AG10803 (cell line): ENCODE data around the gene USP50.
"Not testable (repeated sequence)": the region's sequence is repeated elsewhere in the genome, so short reads cannot be mapped to it uniquely, and the experiment has no call there.

Experiments used
- DNase-seq: peaks from one replicate; pipeline ENCODE4 v3.0.0; 2010; ENCODE audit warnings: low read depth
- H3K4me3 ChIP-seq: 2 replicates; pipeline ENCODE4 v1.5.1; 2011; ENCODE audit warnings: mild to moderate bottlenecking, low read length, control low read depth
- TF ChIP-seq, protein P1 (sequence below): conservative IDR thresholded peaks from 2 replicates; pipeline ENCODE4 v1.5.1; 2011; ENCODE audit warnings: mild to moderate bottlenecking, low read length, control low read depth, inconsistent platforms

Gene USP50

DNA sequence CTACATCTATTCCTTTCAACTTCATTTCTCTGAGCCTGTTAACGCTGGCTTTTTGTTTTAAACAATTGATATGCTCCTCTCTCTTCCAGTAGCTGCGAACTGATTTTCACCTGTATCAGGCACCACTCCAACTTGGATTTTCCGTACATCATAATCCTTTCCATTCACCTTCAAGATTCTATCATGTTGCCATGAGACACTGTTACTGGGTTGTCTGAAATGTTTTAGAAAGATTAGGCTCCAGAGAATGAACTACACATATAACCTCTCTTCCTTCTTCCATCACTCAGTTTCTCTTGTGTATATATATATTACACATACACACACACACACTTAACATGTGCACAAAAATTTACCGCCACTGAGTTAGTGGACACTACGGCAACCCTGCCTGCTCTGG lies at the start of gene USP50:
TSS of gene USP50 (minus strand) at position 101 of the 400 bp plus-strand sequence. CDS start 141 bp downstream, outside the sequence.
- H3K4me3 ChIP-seq: no peak within 1 kb of the TSS
- TF ChIP-seq, protein P1, sequence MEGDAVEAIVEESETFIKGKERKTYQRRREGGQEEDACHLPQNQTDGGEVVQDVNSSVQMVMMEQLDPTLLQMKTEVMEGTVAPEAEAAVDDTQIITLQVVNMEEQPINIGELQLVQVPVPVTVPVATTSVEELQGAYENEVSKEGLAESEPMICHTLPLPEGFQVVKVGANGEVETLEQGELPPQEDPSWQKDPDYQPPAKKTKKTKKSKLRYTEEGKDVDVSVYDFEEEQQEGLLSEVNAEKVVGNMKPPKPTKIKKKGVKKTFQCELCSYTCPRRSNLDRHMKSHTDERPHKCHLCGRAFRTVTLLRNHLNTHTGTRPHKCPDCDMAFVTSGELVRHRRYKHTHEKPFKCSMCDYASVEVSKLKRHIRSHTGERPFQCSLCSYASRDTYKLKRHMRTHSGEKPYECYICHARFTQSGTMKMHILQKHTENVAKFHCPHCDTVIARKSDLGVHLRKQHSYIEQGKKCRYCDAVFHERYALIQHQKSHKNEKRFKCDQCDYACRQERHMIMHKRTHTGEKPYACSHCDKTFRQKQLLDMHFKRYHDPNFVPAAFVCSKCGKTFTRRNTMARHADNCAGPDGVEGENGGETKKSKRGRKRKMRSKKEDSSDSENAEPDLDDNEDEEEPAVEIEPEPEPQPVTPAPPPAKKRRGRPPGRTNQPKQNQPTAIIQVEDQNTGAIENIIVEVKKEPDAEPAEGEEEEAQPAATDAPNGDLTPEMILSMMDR: no peak
- no peak for DNase-seq

GRCh38 chr15:50594311-50594710 lies 47.8 kb upstream of the USP50 start:
- TF ChIP-seq, protein P1: no peak
- DNase-seq: no peak
- no peak overlapping the region for H3K4me3 ChIP-seq

DNA sequence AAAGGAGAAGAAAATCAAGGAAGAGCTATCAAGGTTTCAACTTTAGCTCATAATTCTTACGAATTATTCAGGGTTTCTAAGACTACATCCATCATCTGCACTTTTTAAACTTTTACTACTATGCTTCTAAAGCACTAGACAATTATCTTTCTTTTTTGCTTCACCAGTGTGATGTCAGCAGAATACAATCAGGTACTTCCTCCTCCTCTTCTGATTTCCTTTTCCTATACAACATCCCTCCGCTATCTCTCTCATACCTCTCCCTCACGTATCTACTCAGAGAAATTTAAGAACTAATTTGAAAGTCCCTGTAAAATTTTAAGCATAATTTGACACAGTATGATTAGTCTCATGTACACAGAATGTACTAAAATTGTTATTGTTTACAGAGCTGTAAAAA lies 47.3 kb upstream of the USP50 start:
- DNase-seq: no peak
- TF ChIP-seq, protein P1: no peak
- no peak overlapping the region for H3K4me3 ChIP-seq

DNA sequence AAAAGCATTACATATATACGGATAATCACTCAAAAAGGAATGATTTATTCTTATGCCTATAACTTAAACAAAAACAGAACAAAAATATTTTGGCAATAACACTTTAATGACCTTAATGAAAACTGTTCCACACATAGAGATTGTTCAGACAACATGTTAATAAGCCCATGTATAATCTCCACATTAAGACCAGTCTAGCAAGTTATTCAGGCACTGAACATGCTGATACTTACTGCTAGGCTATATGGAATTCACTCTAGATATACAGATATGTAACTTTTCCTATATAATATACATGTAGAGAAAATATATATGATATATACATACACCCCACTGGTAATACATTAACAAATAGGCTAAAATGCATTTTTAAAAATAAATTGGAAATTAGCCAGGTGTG lies 43.8 kb upstream of the USP50 start:
- no peak overlapping the region for H3K4me3 ChIP-seq
- TF ChIP-seq, protein P1: no peak
- DNase-seq: no peak

- no peak for DNase-seq
- TF ChIP-seq, protein P1: no peak
- H3K4me3 ChIP-seq: no peak overlapping the region
Observed at GRCh38 chr15:50577492-50577891, 31.0 kb upstream of the USP50 start.

- TF ChIP-seq, protein P1: no peak
- DNase-seq: peak; percentile 55
- H3K4me3 ChIP-seq: no peak overlapping the region
Observed at GRCh38 chr15:50576166-50576565, 29.7 kb upstream of the USP50 start.

DNA sequence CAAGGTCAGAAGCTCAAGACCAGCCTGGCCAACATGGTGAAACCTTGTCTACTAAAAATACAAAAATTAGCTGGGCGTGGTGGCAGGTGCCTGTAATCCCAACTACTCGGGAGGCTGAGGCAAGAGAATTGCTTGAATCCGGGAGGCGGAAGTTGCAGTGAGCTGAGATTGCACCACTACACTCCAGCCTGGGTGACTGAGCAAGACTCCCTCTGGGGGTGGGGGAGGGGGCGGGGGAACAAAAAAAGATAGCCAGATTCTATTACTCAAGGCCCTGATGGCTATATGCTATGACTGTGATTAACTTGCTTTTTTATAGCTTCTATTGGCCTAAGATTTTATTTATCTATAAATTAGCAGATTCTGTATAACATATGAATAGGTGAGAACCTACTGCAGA lies 27.4 kb upstream of the USP50 start:
- DNase-seq, H3K4me3 ChIP-seq: not testable (repeated sequence)

GRCh38 chr15:50563756-50564155 lies 17.3 kb upstream of the USP50 start:
- no peak overlapping the region for H3K4me3 ChIP-seq
- TF ChIP-seq, protein P1: no peak
- no peak for DNase-seq
